IMR-90 (cell line): ENCODE measurements around the gene CLTRN. TPM values are rescaled to one million over a fixed set of nuclear protein-coding genes. Genes with fewer than 3 reads are reported as not detected.

Source experiments
- ATAC-seq: fragments of 200-7000 bp; cut with Tn5 transposase; 2 replicates; pipeline ENCODE4 v1.9.1; 2020; ENCODE audit warnings: low read depth, mild to moderate bottlenecking, moderate library complexity
- BruUV-seq: library from RNA; stranded (reverse); fragments of 400-500 nt; replicated peaks from 2 replicates; lab custom pipeline; 2021; lab: Mats Ljungman, UMichigan
- CTCF ChIA-PET: fragments of 300-600 bp; formaldehyde crosslinking; extraction: SDS; loops from one replicate; lab custom pipeline; 2021; ENCODE audit warnings: antibody characterized with exemption; lab: Yijun Ruan, JAX
- POLR2A ChIA-PET: fragments of 300-600 bp; sonication (Branson Sonifier 250); formaldehyde crosslinking; loops from one replicate; lab custom pipeline; 2022; ENCODE audit warnings: antibody characterized with exemption; ENCODE audit not compliant: unreplicated experiment; lab: Charles Lee
- DNase-seq: peaks from one replicate; pipeline ENCODE4 v3.0.0; 2013
- H2AFZ ChIP-seq: replicated peaks from 2 replicates; pipeline ENCODE3; 2013; ENCODE audit warnings: low read length, mild to moderate bottlenecking; ENCODE audit not compliant: poor library complexity
- H2AK5ac ChIP-seq: 2 replicates; pipeline ENCODE4 v1.6.1; 2013; ENCODE audit warnings: low read depth, low read length, inconsistent platforms
- H2AK9ac ChIP-seq: replicated peaks from 2 replicates; pipeline ENCODE3; 2013; ENCODE audit warnings: mild to moderate bottlenecking, low read depth, low read length, moderate library complexity; ENCODE audit not compliant: poor library complexity
- H2BK120ac ChIP-seq: 2 replicates; pipeline ENCODE4 v1.6.1; 2013; ENCODE audit warnings: low read depth, low read length, inconsistent platforms
- H2BK15ac ChIP-seq: 3 replicates; pipeline ENCODE4 v1.6.1; 2013; ENCODE audit warnings: low read depth, low read length, inconsistent platforms
- H2BK20ac ChIP-seq: 2 replicates; pipeline ENCODE4 v1.6.1; 2013; ENCODE audit warnings: low read depth, mild to moderate bottlenecking, inconsistent platforms, low read length, moderate library complexity
- H2BK5ac ChIP-seq: 2 replicates; pipeline ENCODE4 v1.6.1; 2013; ENCODE audit warnings: mild to moderate bottlenecking, low read depth, low read length, inconsistent platforms; ENCODE audit not compliant: poor library complexity, severe bottlenecking
- H3K14ac ChIP-seq: replicated peaks from 2 replicates; pipeline ENCODE4 v1.6.1; 2013; ENCODE audit warnings: low read depth, low read length, inconsistent platforms
- H3K18ac ChIP-seq: 2 replicates; pipeline ENCODE4 v1.6.1; 2013; ENCODE audit warnings: low read depth, low read length, control low read depth
- H3K23ac ChIP-seq: 2 replicates; pipeline ENCODE4 v1.6.1; 2013; ENCODE audit warnings: low read depth, low read length, inconsistent platforms
- H3K27ac ChIP-seq: 2 replicates; pipeline ENCODE4 v1.5.1; 2013; ENCODE audit warnings: mild to moderate bottlenecking, control low read depth, low read length; ENCODE audit not compliant: insufficient read depth
- H3K27me3 ChIP-seq: 2 replicates; pipeline ENCODE4 v1.6.1; 2013; ENCODE audit warnings: low read length; ENCODE audit not compliant: control insufficient read depth, insufficient read depth
- H3K36me3 ChIP-seq: 2 replicates; pipeline ENCODE4 v1.6.1; 2013; ENCODE audit warnings: low read length, mixed read lengths; ENCODE audit not compliant: control insufficient read depth, insufficient read depth
- H3K4ac ChIP-seq: 2 replicates; pipeline ENCODE4 v1.6.1; 2013; ENCODE audit warnings: low read depth, low read length, inconsistent platforms
- H3K4me1 ChIP-seq: 2 replicates; pipeline ENCODE4 v1.6.1; 2013; ENCODE audit warnings: low read length, mixed read lengths; ENCODE audit not compliant: control insufficient read depth, insufficient read depth
- H3K4me2 ChIP-seq: 2 replicates; pipeline ENCODE4 v1.6.1; 2013; ENCODE audit warnings: low read depth, mild to moderate bottlenecking, control low read depth, low read length, moderate library complexity
- H3K4me3 ChIP-seq: 2 replicates; pipeline ENCODE4 v1.5.1; 2013; ENCODE audit warnings: low read depth, mild to moderate bottlenecking, control low read depth, low read length, moderate library complexity; ENCODE audit not compliant: insufficient read depth
- H3K56ac ChIP-seq: 2 replicates; pipeline ENCODE4 v1.6.1; 2013; ENCODE audit warnings: low read length, inconsistent platforms; ENCODE audit not compliant: insufficient read depth; ENCODE audit errors: extremely low read depth
- H3K79me1 ChIP-seq, 2 experiments: 2 replicates each; pipeline ENCODE4 v1.6.1; 2013; ENCODE audit warnings: low read length in 2 of 2, inconsistent platforms in 1 of 2, low read depth in 1 of 2
- H3K9ac ChIP-seq: 2 replicates; pipeline ENCODE4 v1.6.1; 2013; ENCODE audit warnings: low read depth, low read length, control low read depth
- H3K9me1 ChIP-seq: 2 replicates; pipeline ENCODE4 v1.6.1; 2013; ENCODE audit warnings: low read length, inconsistent platforms; ENCODE audit not compliant: insufficient read depth
- H3K9me3 ChIP-seq: 2 replicates; pipeline ENCODE4 v1.6.1; 2013; ENCODE audit warnings: low read length; ENCODE audit not compliant: control insufficient read depth, insufficient read depth
- H4K20me1 ChIP-seq: 2 replicates; pipeline ENCODE4 v1.6.1; 2013; ENCODE audit warnings: low read length, inconsistent platforms; ENCODE audit not compliant: insufficient read depth
- H4K5ac ChIP-seq: 2 replicates; pipeline ENCODE4 v1.6.1; 2013; ENCODE audit warnings: mild to moderate bottlenecking, low read depth, low read length, control low read depth
- H4K8ac ChIP-seq, 2 experiments: 2 replicates each; pipeline ENCODE4 v1.6.1; 2013; ENCODE audit warnings: low read depth in 2 of 2, low read length in 2 of 2, control low read depth in 1 of 2, inconsistent platforms in 1 of 2
- H4K91ac ChIP-seq: 2 replicates; pipeline ENCODE4 v1.6.1; 2013; ENCODE audit warnings: low read depth, low read length, inconsistent platforms; ENCODE audit not compliant: insufficient read depth
- CHD1 ChIP-seq: IDR thresholded peaks from 2 replicates; pipeline ENCODE4 v1.6.1; 2012; ENCODE audit warnings: low read depth, low read length, improper control_type of control experiment
- ELK1 ChIP-seq: fragments of 150-350 bp; IDR thresholded peaks from 2 replicates; pipeline ENCODE4 v1.6.1; 2016; ENCODE audit warnings: low read depth, mild to moderate bottlenecking, low read length, moderate library complexity, borderline replicate concordance
- dilution Hi-C: fragments of 300-500 bp; cut with HindIII; formaldehyde crosslinking; loops from one replicate; pipeline ENCODE4 v1.14.3; 2018; ENCODE audit warnings: low sequenced_read_pairs; ENCODE audit not compliant: unreplicated experiment
- in situ Hi-C: fragments of 300-500 bp; cut with MboI; formaldehyde crosslinking; loops from 3 replicates; pipeline ENCODE4 v1.14.3; 2019; ENCODE audit warnings: low sequenced_read_pairs, inconsistent platforms, mixed read lengths
- intact Hi-C: fragments of 100-400 bp; cut with micrococcal nuclease; formaldehyde crosslinking; loops from 2 replicates; pipeline ENCODE4 v1.10.0; 2022
- polyA plus RNA-seq, 3 experiments: library from polyadenylated mRNA; depleted of rRNA; stranded (reverse); fragments of >200 nt; gene quantifications; 2 replicates each; pipeline ENCODE4 v1.2.3, GENCODE V29; 2012; ENCODE audit warnings: low replicate concordance in 1 of 3
- total RNA-seq: library from RNA; depleted of rRNA; stranded (reverse); fragments of >200 nt; gene quantifications from 2 replicates; pipeline ENCODE4 v1.2.3, GENCODE V29; 2012

CLTRN gene
- total and polyA plus RNA-seq, 2 of the 4 experiments (the other 2 are of a cell fraction) = under 0.01 to 0.17 TPM

GRCh38 chrX:15631637-15632036 is 33.0 kb downstream of the CLTRN start:
- ATAC-seq (no peak), DNase-seq (no peak)
- Histone ChIP-seq H3K14ac (no peak overlapping the region), H3K9me1 (no peaks in the 10 kb centered on the region), H3K4me1 (no peaks in the 10 kb centered on the region), H3K9me3 (no peaks in the 10 kb centered on the region), H3K4me2 (no peak overlapping the region), H4K8ac (no peak overlapping the region), H4K5ac (no peak overlapping the region), H3K18ac (no peak overlapping the region), H3K27ac (no peak overlapping the region), H4K91ac (no peak overlapping the region), H2AK5ac (no peak overlapping the region), H4K20me1 (no peaks in the 10 kb centered on the region), H2AFZ (no peak overlapping the region), H2BK120ac (no peak overlapping the region), H3K23ac (no peak overlapping the region), H2BK20ac (no peak overlapping the region), H3K4ac (no peak overlapping the region), H2AK9ac (no peak overlapping the region), H3K27me3 (peaks cover 7% of the 10 kb centered on the region), H2BK5ac (no peak overlapping the region), H2BK15ac (no peak overlapping the region), H3K4me3 (no peak overlapping the region), H3K9ac (no peak overlapping the region), H3K36me3 (no peaks in the 10 kb centered on the region), H3K56ac (no peak overlapping the region), H3K79me1 (no peaks in the 10 kb centered on the region)
- ChIA-PET CTCF (no interaction called here), POLR2A (no interaction called here)
- TF ChIP-seq ELK1 (no peak), CHD1 (no peak)
- no TSS peak for BruUV-seq
- in situ Hi-C loops (no loop called here), dilution Hi-C loops (no loop called here), intact Hi-C loops (no loop called here)
